Ovary (tissue), 9 donors: Measurements from ENCODE around the gene FEM1B. TPM values are rescaled to one million over a fixed set of nuclear protein-coding genes. Genes with fewer than 3 reads are reported as not detected.

Source experiments
- DNase-seq, 5 donors: peaks; one replicate each; pipeline ENCODE4 v3.0.0-alpha.2; 2019 to 2020
- H3K27ac ChIP-seq, 2 donors: fragments of 200-600 bp; one replicate each; pipeline versions ENCODE4 v1.5.1 to v1.8.0; 2019 to 2022
- H3K27me3 ChIP-seq: fragments of 200-600 bp; one replicate; pipeline ENCODE4 v1.8.0; 2022
- H3K36me3 ChIP-seq: fragments of 200-600 bp; sonication (generic); one replicate; pipeline ENCODE4 v1.5.1; 2019
- H3K4me1 ChIP-seq: one replicate; pipeline ENCODE4 v1.8.1; 2013; ENCODE audit warnings: mild to moderate bottlenecking, moderate library complexity; ENCODE audit not compliant: insufficient read depth
- H3K4me3 ChIP-seq: fragments of 200-600 bp; sonication (generic); one replicate; pipeline ENCODE4 v1.5.1; 2017
- H3K9me3 ChIP-seq, 2 donors: fragments of 200-600 bp in 1 of 2; sonication (generic) in 1 of 2; one replicate each; pipeline versions ENCODE4 v1.5.1 to v1.8.1; 2013 to 2019; ENCODE audit warnings: mild to moderate bottlenecking in 1 of 2, moderate library complexity in 1 of 2
- EP300 ChIP-seq: sonication (generic); formaldehyde crosslinking; IDR thresholded peaks from one replicate; pipeline ENCODE4 v1.6.1; 2017; ENCODE audit warnings: antibody characterized with exemption
- POLR2A ChIP-seq: fragments of 450-650 bp; IDR thresholded peaks from one replicate; pipeline ENCODE4 v1.6.1; 2017; ENCODE audit warnings: antibody characterized with exemption, mild to moderate bottlenecking, moderate library complexity
- WGBS, 3 donors: extraction: QIAGEN DNeasy Blood & Tissue Kit in 1 of 3; methylation state at CpG; one replicate each; pipeline versions ENCODE4 v1.1.5 to v1.1.7; 2013 to 2017; 5-methylcytosine and 5-hydroxymethylcytosine counted together
- intact Hi-C, 4 donors: fragments of 100-400 bp; cut with DNase I; formaldehyde crosslinking; loops; one replicate each; pipeline versions ENCODE4 v1.11.0 to v1.15.1; 2022 to 2023
- polyA plus RNA-seq, 2 donors: library from polyadenylated mRNA; stranded (reverse); fragments of 200-250 nt in 1 of 2; fragments of 350-450 nt in 1 of 2; fragmentation: Illumina TruSeq in 1 of 2; extraction: RNeasy Lipid Tissue Mini Kit (QIAGEN cat#74804) in 1 of 2; gene quantifications; one replicate each; pipeline ENCODE4 v1.2.3, GENCODE V29; 2013 to 2014
- total RNA-seq, 7 donors: library from RNA; depleted of rRNA in 2 of 7; stranded (reverse); fragments of >200 nt in 2 of 7; fragmentation: NEBNext Ultra II Directional in 3 of 7; extraction: Animal tissue kit (Norgen Biotek cat#: 25700) in 3 of 7; gene quantifications; one replicate each; pipeline versions ENCODE4 v1.1.0 to v1.2.4, GENCODE V29; 2016 to 2023
- TF ChIP-seq, protein P1 (sequence below), 3 donors: fragments of 450-650 bp in 2 of 3; fragments of 200-600 bp in 1 of 3; IDR thresholded peaks; one replicate each; pipeline versions ENCODE4 v1.5.1 to v1.8.0; 2016 to 2022; ENCODE audit warnings: antibody characterized with exemption in 3 of 3, mild to moderate bottlenecking in 1 of 3
- donor health status: DM: no; HTN: no; CAD: no; lungs with moderate emphysema.
- donor health status: DM: no; HTN: no; CAD: no.
- donor health status: Bipolar disorder and iron deficiency.
- donor health status: DM: yes; HTN: yes; CAD: no.
- donor health status: DM: no; HTN: no; CAD: no.
- donor health status: DM: yes; HTN: yes; CAD: no.

FEM1B gene
- total and polyA plus RNA-seq, 9 donors, result 15.8 to 83.2 (median 54.8) TPM

DNA sequence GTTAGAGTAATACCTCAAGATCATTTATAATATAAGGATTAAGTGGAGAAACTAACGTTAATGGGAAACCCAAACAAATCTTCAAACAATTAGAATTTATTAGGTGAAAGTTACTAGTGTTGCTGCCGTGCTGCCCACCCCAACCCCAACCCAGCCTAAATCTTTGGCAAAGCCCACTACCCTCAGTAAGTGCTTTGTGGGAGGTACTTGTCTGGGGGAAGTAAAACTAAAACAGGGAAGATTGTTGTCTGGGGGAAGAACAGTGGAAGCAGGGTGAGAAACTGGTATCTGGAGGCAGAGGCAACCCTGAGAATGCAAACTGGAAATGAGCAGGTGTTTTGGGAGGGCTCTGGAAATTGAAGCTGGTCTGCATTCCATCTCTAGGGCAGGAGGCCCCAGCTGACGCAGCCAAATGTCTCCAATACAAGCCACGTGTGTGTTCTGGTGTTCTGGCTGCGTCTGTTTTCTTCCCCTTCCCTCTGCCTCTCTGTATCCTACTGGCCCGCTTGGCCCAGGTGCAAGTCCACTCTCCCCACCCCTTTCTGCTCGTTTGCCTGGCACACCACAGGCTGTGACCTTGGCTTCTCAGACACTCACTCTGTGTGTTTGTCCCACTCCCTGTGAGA is 32.7 kb downstream of the FEM1B start:
- DNase-seq, result peak in 3 of 5 donors; percentile 29 to 72 (median 53)
- intact Hi-C loops, result no loop called here
- no peak overlapping the region for H3K4me3 ChIP-seq
- H3K9me3 ChIP-seq, result no peaks in the 10 kb centered on the region
- TF ChIP-seq EP300 (no peak), POLR2A (no peak)
- TF ChIP-seq, protein P1, sequence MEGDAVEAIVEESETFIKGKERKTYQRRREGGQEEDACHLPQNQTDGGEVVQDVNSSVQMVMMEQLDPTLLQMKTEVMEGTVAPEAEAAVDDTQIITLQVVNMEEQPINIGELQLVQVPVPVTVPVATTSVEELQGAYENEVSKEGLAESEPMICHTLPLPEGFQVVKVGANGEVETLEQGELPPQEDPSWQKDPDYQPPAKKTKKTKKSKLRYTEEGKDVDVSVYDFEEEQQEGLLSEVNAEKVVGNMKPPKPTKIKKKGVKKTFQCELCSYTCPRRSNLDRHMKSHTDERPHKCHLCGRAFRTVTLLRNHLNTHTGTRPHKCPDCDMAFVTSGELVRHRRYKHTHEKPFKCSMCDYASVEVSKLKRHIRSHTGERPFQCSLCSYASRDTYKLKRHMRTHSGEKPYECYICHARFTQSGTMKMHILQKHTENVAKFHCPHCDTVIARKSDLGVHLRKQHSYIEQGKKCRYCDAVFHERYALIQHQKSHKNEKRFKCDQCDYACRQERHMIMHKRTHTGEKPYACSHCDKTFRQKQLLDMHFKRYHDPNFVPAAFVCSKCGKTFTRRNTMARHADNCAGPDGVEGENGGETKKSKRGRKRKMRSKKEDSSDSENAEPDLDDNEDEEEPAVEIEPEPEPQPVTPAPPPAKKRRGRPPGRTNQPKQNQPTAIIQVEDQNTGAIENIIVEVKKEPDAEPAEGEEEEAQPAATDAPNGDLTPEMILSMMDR (IDR thresholded peaks at IDR 0.05), result no peak
- WGBS, 3 donors, result 17 to 43% (median 30%) methylated on average over 7 of the region's 7 CpGs
- no peak overlapping the region for H3K27ac ChIP-seq
- no peaks in the 10 kb centered on the region for H3K4me1 ChIP-seq
- no peaks in the 10 kb centered on the region for H3K27me3 ChIP-seq
- H3K36me3 ChIP-seq, result no peaks in the 10 kb centered on the region

DNA sequence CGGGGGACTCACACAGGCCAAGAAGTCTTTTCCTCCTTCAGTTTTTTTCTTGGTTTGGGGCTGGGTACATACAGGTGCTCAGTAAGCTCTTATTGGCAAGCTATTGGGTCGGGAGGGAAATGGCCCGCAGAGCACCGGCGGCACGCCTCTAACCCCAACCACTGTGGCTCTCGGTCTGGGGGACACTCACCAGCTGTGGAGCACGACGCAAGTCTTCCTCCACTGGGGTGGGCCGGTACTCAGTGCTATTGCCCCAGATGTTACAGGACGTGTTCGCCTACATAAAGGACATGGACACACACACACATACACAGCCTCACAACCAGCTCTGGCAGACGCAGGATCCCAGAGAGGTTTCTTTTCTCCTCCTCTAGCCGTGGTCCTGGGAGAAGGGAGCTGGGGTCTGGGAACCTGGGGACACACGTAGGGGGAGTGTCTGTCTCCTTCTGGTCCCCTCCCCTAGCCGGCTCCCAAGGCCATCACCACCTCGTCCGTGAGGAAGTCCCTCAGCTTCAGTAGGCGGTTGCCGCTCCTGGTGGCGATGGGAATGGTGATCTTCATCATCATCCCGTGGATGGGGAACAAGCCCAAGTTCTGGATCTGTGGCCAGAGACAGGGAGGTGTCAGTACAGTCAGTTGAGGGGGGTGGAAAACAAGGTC is 33.4 kb downstream of the FEM1B start:
- Histone ChIP-seq H3K9me3 (no peaks in the 10 kb centered on the region), H3K36me3 (no peaks in the 10 kb centered on the region), H3K27ac (no peak overlapping the region), H3K4me3 (no peak overlapping the region), H3K4me1 (no peaks in the 10 kb centered on the region), H3K27me3 (no peaks in the 10 kb centered on the region)
- TF ChIP-seq POLR2A, result no peak
- no peak for TF ChIP-seq EP300
- TF ChIP-seq, protein P1 (IDR thresholded peaks at IDR 0.05), result no peak
- WGBS, 3 donors, result 82 to 84% (median 83%) methylated on average over 22 of the region's 22 CpGs
- peak in 2 of 5 donors; percentile 9 to 20 for DNase-seq
- intact Hi-C loops, result no loop called here

DNA sequence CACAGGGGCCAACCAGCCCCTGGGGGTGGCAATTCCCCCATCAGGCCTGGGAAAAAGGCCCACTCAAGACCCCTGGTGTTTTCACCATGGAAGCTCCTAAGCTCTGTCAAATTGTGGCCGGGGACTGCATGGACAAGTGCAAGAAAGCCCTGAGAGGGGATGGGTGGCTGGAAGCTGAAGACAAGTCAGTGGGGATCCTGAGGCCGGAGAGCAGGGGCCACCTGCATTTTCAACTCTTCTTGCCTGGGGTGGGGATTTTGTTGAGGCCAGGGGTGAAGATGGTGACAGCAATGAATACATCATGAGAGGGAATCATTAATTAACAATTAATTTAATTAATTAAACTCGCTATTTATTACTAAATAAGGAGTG is 33.9 kb downstream of the FEM1B start:
- WGBS, 3 donors, result 95 to 100% (median 97%) methylated on average over 3 of the region's 3 CpGs

DNA sequence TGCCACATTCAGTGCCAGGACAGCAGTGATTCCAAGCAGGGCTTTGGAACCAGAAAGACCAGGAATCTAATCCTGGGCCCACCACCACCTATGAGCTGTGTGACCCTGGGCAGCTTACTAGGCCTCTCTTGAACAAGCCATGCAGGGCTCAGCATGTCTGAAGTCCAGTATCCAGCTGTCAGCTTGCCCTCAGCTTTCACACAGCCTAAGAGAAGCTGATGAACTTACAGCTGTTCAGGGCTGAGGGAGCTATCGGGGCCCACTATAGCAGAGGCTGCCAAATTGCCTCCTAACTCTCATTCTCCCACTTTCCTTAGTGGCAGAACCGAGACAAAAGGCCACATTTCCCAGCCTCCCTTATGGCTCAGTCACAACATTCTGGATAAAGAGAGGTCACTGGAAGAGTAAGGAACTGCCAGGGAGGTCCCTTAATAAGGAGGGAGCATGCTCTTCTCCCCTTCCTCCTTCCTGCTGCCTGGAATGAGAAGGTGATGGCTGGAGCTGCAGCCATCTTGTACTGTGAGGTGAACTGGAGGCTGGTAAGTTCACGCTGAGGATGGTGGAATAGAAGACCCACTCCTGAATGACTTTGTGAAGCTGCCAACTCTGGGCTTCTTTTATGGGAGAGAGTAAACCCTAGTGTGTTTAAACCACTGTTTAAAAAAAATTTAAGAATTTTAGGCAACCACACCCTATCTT is 34.5 kb downstream of the FEM1B start:
- peak in 2 of 5 donors; percentile 4 to 8 for DNase-seq
- no peak overlapping the region for H3K27ac ChIP-seq
- 72 to 87% (median 73%) methylated on average over 3 of the region's 3 CpGs for WGBS, 3 donors

More for the DNA sequence above, 33.9 kb downstream of the FEM1B start:
- Histone ChIP-seq H3K4me1 (no peaks in the 10 kb centered on the region), H3K4me3 (no peak overlapping the region), H3K36me3 (no peaks in the 10 kb centered on the region), H3K27me3 (no peaks in the 10 kb centered on the region), H3K9me3 (no peaks in the 10 kb centered on the region), H3K27ac (no peak overlapping the region)
- DNase-seq, result peak in 1 of 5 donors; percentile 9
- TF ChIP-seq POLR2A (no peak), EP300 (no peak)
- TF ChIP-seq, protein P1 (IDR thresholded peaks at IDR 0.05), result no peak
- intact Hi-C loops, result no loop called here

More for the DNA sequence above, 34.5 kb downstream of the FEM1B start:
- H3K27me3 ChIP-seq, result no peaks in the 10 kb centered on the region
- no peak overlapping the region for H3K4me3 ChIP-seq
- intact Hi-C loops, result no loop called here
- H3K4me1 ChIP-seq, result no peaks in the 10 kb centered on the region
- no peaks in the 10 kb centered on the region for H3K9me3 ChIP-seq
- no peaks in the 10 kb centered on the region for H3K36me3 ChIP-seq
- TF ChIP-seq, protein P1 (IDR thresholded peaks at IDR 0.05), result no peak
- TF ChIP-seq EP300 (no peak), POLR2A (no peak)
